Measurements from ENCODE around the gene ARHGAP10. TPM values are rescaled to one million over a fixed set of nuclear protein-coding genes. Genes with fewer than 3 reads are reported as not detected.

The ARHGAP10 gene
- total RNA-seq, 2 experiments from 2014 or later, result 0.11 TPM; not detected in 1

GRCh38 chr4:147696866-147697265 lies 35.0 kb upstream of the ARHGAP10 start:
- Histone ChIP-seq H3K79me2 (ENCODE audit: insufficient read depth, low read depth, low read length) (no peaks in the 10 kb centered on the region), H3K4me3 (ENCODE audit: low read depth, low read length, poor library complexity, severe bottlenecking) (no peak overlapping the region), H3K4me1 (ENCODE audit: insufficient read depth, low read length, poor library complexity, severe bottlenecking) (no peaks in the 10 kb centered on the region), H4K20me1 (ENCODE audit: insufficient read depth, low read length) (no peaks in the 10 kb centered on the region), H3K4me2 (ENCODE audit: low read length) (no peak overlapping the region), H3K36me3 (ENCODE audit: insufficient read depth, low read length) (no peaks in the 10 kb centered on the region), H2AFZ (ENCODE audit: low read length) (no peak overlapping the region), H3K27ac (ENCODE audit: low read depth, low read length, poor library complexity, severe bottlenecking) (no peak overlapping the region), H3K9me3 (ENCODE audit: low read length) (no peaks in the 10 kb centered on the region), H3K9me2 (ENCODE audit: insufficient read depth, low read length) (no peaks in the 10 kb centered on the region)
- ChIA-PET POLR2A (interaction anchor here (0.8 to 0.9 kb wide), 2 partner anchors 9 to 16 kb away, joined by 3 read pairs; no protein-coding TSS in a partner anchor), CTCF (ENCODE audit: unreplicated experiment) (no interaction called here)
- no TSS peak for BruUV-seq (replicated peaks)
- intact Hi-C loops (cut with micrococcal nuclease; ENCODE audit: unreplicated experiment), result no loop called here
- no peak for DNase-seq (ENCODE audit: low spot score)
- TF ChIP-seq EZH2phosphoT487 (IDR thresholded peaks at IDR 0.05; ENCODE audit: borderline replicate concordance, low read depth, low read length) (no peak), CTCF (conservative IDR thresholded peaks at IDR 0.05; ENCODE audit: low read length) (no peak)

GRCh38 chr4:147704846-147705245 lies 27.0 kb upstream of the ARHGAP10 start:
- intact Hi-C loops (cut with micrococcal nuclease; ENCODE audit: unreplicated experiment), result no loop called here
- no peaks in the 10 kb centered on the region for H3K79me2 ChIP-seq (ENCODE audit: insufficient read depth, low read depth, low read length)
- ChIA-PET CTCF (ENCODE audit: unreplicated experiment) (no interaction called here), POLR2A (no interaction called here)
- TF ChIP-seq EZH2phosphoT487 (IDR thresholded peaks at IDR 0.05; ENCODE audit: borderline replicate concordance, low read depth, low read length) (no peak), CTCF (conservative IDR thresholded peaks at IDR 0.05; ENCODE audit: low read length) (no peak)
- H3K4me1 ChIP-seq (ENCODE audit: insufficient read depth, low read length, poor library complexity, severe bottlenecking), result no peaks in the 10 kb centered on the region
- no peak overlapping the region for H2AFZ ChIP-seq (ENCODE audit: low read length)
- no peak overlapping the region for H3K4me2 ChIP-seq (ENCODE audit: low read length)
- no peak overlapping the region for H3K4me3 ChIP-seq (ENCODE audit: low read depth, low read length, poor library complexity, severe bottlenecking)
- H3K27ac ChIP-seq (ENCODE audit: low read depth, low read length, poor library complexity, severe bottlenecking), result no peak overlapping the region
- no peak for DNase-seq (ENCODE audit: low spot score)
- H3K36me3 ChIP-seq (ENCODE audit: insufficient read depth, low read length), result no peaks in the 10 kb centered on the region
- no peaks in the 10 kb centered on the region for H3K9me2 ChIP-seq (ENCODE audit: insufficient read depth, low read length)
- no peaks in the 10 kb centered on the region for H3K9me3 ChIP-seq (ENCODE audit: low read length)
- BruUV-seq (replicated peaks), result no TSS peak
- no peaks in the 10 kb centered on the region for H4K20me1 ChIP-seq (ENCODE audit: insufficient read depth, low read length)

GRCh38 chr4:147707892-147708672 lies 23.8 kb upstream of the ARHGAP10 start:
- Histone ChIP-seq H3K9me3 (ENCODE audit: low read length) (no peaks in the 10 kb centered on the region), H2AFZ (ENCODE audit: low read length) (no peak overlapping the region; the same call in 1 of the 2 replicates), H3K27ac (ENCODE audit: low read depth, low read length, poor library complexity, severe bottlenecking) (no peak overlapping the region), H3K4me2 (ENCODE audit: low read length) (no peak overlapping the region), H3K79me2 (ENCODE audit: insufficient read depth, low read depth, low read length) (no peaks in the 10 kb centered on the region), H4K20me1 (ENCODE audit: insufficient read depth, low read length) (no peaks in the 10 kb centered on the region), H3K36me3 (ENCODE audit: insufficient read depth, low read length) (no peaks in the 10 kb centered on the region), H3K9me2 (ENCODE audit: insufficient read depth, low read length) (no peaks in the 10 kb centered on the region), H3K4me1 (ENCODE audit: insufficient read depth, low read length, poor library complexity, severe bottlenecking) (no peaks in the 10 kb centered on the region), H3K4me3 (ENCODE audit: low read depth, low read length, poor library complexity, severe bottlenecking) (no peak overlapping the region)
- no TSS peak for BruUV-seq (replicated peaks)
- DNase-seq (ENCODE audit: low spot score), result peak; percentile 48
- ChIA-PET POLR2A (no interaction called here), CTCF (ENCODE audit: unreplicated experiment) (interaction anchor here (2.7 kb wide), 1 partner anchor 159 kb away, joined by 7 read pairs; no protein-coding TSS in a partner anchor)
- intact Hi-C loops (cut with micrococcal nuclease; ENCODE audit: unreplicated experiment), result loop anchor here (1.0 kb wide), 1 partner anchor 158 kb away; no protein-coding TSS in a partner anchor
- TF ChIP-seq CTCF (conservative IDR thresholded peaks at IDR 0.05; ENCODE audit: low read length), result peak; percentile 97
- no peak for TF ChIP-seq EZH2phosphoT487 (IDR thresholded peaks at IDR 0.05; ENCODE audit: borderline replicate concordance, low read depth, low read length)
